GM15510 (cell line): ENCODE results near the gene LAG3.

ENCODE experiments used
- POLR2A ChIP-seq: IDR thresholded peaks from 3 replicates; pipeline ENCODE4 v1.6.1; 2011; ENCODE audit warnings: borderline replicate concordance; ENCODE audit not compliant: insufficient read length; ENCODE audit errors: extremely low read depth

The LAG3 gene

DNA sequence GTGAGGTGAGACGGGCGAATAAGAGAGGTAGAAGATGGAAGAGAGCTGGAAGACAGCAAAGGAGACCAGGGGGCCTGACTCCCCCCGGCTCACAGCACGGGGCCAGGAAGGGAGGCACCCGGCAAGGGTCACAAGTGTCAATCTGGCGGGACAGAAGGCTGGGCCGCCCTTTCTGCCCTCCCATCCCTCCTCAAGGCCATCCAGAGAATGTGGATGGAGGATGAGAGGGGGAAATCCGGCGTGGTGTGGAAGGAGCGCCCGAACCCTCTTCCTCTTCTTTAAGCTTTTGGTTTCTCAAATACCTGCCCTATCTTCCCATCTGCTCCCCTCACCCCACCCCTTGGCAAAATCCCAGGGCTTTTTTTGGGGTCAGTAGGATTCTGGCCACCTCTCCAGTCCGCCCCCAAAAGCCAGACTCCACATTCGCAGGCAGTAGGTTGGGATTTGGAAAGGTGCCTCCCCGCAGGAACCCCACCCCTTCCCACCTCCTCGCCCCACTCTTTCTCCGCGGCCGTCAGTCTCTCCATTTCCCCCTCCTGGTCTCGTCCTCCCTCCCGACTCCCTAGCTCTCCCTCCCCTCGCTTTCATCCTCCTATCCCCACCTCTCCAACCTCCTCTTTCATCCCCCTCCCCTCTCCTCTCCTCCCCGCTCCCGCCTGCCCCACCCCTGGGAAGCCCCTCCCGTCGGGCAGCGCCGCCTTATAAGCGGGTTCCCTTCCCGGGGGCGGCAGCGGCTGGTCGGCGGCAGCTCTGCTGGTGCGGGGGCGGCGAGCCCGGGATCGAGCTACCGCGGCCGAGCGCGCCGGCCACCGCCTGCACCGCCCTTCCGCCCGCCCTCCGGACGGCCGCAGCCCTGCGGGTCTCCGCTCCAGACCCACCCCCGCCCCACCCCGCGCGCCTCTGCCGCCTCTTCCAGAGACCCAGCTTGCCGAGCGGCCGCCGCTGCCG lies 6.4 kb upstream of the LAG3 start, which contains the start of gene PTMS:
PTMS (plus strand) TSS at position 730 of the 948 bp plus-strand sequence. CDS start 343 bp downstream, outside the sequence.
- TF ChIP-seq POLR2A = peak; percentile 71

GRCh38 chr12:6766651-6767349 lies 5.5 kb upstream of the LAG3 start:
- TF ChIP-seq POLR2A = peak; percentile 22

- TF ChIP-seq POLR2A = no peak
Measured at GRCh38 chr12:6767353-6768319, 4.7 kb upstream of the LAG3 start.

GRCh38 chr12:6768437-6768914 lies 3.8 kb upstream of the LAG3 start:
- TF ChIP-seq POLR2A = no peak

- no peak for TF ChIP-seq POLR2A
Measured at GRCh38 chr12:6768990-6769389, 3.3 kb upstream of the LAG3 start.

- TF ChIP-seq POLR2A = no peak
Measured at GRCh38 chr12:6769666-6770065, 2.7 kb upstream of the LAG3 start.

GRCh38 chr12:6770094-6770493 lies 2.2 kb upstream of the LAG3 start:
- TF ChIP-seq POLR2A = no peak

DNA sequence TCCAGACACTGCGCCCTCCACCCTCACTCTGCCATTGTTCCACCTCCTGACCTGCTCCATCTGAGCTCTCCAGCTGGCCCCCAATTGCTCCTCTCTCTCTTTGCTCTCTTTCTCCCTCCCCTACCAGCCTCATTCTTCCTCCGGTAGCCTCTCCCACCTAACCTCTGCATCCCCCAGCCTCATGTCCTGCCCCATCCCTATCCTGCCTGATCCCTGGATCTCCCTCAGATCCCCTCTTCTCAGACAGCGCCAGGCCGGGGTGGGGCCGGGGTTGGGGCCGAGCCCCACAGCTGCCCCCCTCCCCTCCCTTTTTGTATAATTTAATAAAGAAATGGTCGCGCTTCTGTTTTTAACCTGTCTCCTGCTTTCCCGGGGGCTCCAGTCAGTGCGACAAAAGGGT lies 1.7 kb upstream of the LAG3 start:
- no peak for TF ChIP-seq POLR2A

DNA sequence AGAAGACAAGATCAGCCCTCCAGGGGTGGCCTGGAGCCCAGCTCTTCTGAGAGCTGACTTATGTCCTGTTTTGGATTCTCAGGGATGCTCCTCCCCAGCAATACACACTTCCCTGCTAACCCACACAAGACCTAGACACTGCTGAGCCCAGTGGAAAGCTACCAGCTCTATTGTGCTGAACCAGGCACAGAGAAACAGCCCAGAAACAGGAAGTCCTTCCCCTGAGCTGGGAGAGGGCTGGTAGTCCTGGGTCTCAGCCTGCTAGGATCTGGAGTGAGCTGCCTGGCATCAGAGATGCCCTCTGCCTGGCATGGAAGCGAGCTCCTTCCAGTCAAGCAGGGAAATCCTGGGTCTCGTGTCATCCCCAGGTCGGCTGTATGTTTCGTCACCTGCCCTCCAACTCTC lies 1.2 kb upstream of the LAG3 start:
- TF ChIP-seq POLR2A = no peak

DNA sequence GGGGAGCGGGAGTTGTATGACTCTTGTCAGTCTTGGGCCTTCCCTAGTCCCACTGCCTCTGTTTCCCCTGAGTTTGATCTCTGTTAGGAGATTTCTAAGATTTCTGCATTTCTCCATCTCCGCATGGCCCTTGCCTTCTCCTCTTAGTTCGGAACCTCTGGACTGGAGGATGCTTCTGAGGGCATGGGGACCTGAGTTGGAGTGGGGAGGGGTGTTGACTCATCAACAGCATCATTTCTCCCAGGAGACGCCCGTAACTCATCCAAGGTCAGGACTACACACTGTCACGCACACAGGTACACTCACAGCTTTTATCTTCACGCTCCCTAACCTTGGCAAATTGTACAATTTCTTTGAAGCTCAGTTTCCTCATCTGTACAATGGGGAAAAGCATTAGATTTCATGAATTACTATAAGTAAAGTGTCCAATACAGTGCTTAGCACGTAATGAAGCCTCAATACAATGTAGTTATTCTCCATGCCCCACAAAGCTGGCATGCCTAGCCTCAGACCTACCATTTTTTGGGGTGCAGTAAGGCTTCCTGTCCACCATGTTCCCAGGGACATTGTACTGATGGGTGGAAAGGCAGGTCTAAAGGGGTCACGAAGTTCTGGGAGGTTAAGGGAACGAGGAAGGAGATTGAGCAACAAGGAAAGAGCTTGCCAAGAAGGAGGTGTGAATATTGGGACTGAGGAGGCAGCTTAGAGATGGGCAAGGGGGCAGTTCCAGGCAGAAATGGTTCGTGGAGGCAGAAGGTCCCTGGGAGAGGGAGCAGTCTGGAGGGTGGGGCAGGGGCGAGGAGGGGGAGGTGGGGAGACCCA lies 600 bp upstream of the LAG3 start:
- TF ChIP-seq POLR2A = no peak

DNA sequence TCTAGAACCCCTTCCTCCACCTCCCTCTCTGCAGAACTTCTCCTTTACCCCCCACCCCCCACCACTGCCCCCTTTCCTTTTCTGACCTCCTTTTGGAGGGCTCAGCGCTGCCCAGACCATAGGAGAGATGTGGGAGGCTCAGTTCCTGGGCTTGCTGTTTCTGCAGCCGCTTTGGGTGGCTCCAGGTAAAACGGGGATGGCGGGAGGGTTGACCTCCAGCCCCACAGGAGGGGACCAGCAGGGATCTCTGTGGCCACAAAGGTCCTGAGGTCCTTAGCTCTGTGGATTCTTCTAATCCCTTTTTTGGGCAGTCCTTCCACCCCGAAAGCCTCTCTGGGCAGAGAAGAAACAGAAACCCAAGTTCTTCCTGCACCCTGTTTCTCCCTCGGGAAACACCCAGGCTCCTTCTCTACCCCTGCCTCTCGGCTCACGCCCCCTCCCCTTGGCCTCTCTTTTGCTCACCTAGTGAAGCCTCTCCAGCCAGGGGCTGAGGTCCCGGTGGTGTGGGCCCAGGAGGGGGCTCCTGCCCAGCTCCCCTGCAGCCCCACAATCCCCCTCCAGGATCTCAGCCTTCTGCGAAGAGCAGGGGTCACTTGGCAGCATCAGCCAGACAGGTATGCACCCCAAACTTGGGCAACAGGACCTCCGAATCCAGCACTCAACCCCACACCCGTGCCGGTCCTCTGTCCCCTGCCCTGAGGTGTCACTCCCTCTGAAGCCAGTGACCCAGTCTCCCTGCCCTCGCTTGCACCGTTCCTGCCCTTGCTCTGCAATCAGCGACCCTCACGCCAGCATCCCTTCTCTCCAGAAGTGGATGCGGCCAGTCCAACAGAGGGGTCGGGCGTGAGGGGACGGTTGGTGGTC lies 638 bp downstream of the LAG3 start:
- no peak for TF ChIP-seq POLR2A

DNA sequence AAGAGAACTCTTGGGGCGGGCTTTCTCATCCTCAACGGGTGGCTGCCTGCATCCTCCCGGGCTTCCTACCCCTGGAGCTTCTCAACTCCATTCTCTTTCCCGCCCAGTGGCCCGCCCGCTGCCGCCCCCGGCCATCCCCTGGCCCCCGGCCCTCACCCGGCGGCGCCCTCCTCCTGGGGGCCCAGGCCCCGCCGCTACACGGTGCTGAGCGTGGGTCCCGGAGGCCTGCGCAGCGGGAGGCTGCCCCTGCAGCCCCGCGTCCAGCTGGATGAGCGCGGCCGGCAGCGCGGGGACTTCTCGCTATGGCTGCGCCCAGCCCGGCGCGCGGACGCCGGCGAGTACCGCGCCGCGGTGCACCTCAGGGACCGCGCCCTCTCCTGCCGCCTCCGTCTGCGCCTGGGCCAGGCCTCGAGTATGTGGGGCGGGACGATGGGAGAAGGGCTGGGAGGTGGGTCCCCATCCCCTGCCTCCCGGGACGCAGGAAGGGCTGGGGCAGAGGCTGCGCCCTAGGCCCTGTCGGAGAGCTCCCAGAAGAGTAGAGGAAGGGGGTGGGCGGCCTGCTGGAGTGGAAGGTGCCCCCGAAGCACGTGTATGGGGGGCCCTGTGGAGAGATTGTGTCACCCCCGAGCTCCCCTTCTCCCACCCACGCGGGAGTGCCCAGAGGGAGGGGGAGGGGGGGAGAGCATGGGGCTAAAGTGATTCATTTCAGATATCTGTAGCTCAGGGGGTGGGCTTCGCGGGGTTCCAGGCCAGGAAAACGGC lies 1.5 kb downstream of the LAG3 start:
- TF ChIP-seq POLR2A = no peak
